KOPT-K1 (cell line): ENCODE data around the gene EPS8.

Experiments used
- H3K27ac ChIP-seq: fragments of 200-600 bp; sonication (generic); 2 replicates; pipeline ENCODE4 v1.5.1; 2016; ENCODE audit warnings: antibody characterized with exemption, mild to moderate bottlenecking, low read depth, low read length; ENCODE audit not compliant: poor library complexity, severe bottlenecking
- H3K36me3 ChIP-seq: fragments of 200-600 bp; sonication (generic); 2 replicates; pipeline ENCODE4 v1.5.1; 2017; ENCODE audit warnings: antibody characterized with exemption, mild to moderate bottlenecking, low read length, moderate library complexity; ENCODE audit not compliant: insufficient read depth
- H3K9me3 ChIP-seq: fragments of 200-600 bp; sonication (generic); 2 replicates; pipeline ENCODE4 v1.5.1; 2017; ENCODE audit warnings: antibody characterized with exemption, low read length, mild to moderate bottlenecking; ENCODE audit not compliant: insufficient read depth, poor library complexity, severe bottlenecking

The EPS8 gene

DNA sequence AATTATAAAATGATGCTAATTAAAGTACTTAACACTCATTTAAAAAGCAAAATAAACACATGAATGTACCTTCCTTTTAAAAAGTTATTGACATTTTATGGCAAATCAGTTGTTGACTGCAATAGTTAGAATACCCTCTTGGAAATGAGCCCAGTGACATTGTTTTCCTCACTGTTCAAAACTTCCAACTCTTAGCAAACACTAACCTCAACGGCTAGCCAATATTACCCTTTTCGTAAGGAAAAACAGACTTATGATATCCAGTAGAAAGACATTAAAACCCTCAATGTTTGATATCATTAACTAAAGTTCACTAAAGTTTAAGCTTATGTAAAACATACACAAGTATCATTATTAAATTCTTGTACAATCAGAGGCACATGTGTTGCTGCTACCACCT lies 83.6 kb downstream of the EPS8 start:
- Histone ChIP-seq H3K27ac (no peak overlapping the region), H3K9me3 (no peaks in the 10 kb centered on the region), H3K36me3 (no peaks in the 10 kb centered on the region)

DNA sequence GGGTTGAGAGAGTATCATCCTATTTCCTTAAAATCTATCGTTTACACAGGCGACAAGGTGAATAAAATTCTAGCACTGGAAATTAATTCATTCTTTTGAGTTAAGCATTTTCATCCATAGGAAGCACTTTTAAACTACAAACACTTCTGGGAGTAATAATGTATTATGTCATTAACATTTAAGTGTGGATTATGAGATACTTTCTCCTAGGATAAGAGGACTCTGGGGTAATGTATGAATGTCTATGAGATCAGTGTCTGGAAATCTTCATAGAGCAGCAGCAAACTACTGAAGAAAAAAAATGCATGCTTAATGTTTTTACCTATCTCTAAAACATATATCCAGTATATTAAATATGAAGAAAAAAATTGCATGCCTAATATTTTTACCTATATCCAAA lies 86.9 kb downstream of the EPS8 start:
- Histone ChIP-seq H3K36me3 (no peaks in the 10 kb centered on the region), H3K9me3 (no peaks in the 10 kb centered on the region), H3K27ac (no peak overlapping the region)

DNA sequence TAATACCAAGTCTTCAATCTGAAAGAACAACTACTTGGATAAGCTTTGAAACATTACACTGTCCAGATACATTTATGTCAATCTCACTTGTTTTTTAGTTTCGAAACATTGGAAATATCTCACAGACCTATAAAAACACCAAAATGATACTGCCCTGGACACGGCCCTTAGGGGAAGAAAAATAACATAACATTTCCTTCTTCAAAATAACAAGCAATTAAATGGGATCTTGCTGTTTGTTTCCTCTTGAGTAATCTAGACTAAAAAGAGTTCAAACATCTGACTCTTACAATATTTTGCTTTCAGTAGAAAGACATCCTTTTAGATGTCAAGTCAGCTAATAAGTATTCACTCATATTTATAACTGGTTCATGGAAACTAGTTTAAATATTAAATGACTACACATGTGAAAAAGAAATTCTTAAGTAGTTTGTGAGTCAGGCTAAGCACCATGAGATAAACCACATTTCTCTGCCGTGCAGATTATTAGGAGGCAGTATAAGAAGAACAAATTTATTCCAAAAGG lies 87.5 kb downstream of the EPS8 start:
- Histone ChIP-seq H3K9me3 (no peaks in the 10 kb centered on the region), H3K27ac (no peak overlapping the region), H3K36me3 (no peaks in the 10 kb centered on the region)

DNA sequence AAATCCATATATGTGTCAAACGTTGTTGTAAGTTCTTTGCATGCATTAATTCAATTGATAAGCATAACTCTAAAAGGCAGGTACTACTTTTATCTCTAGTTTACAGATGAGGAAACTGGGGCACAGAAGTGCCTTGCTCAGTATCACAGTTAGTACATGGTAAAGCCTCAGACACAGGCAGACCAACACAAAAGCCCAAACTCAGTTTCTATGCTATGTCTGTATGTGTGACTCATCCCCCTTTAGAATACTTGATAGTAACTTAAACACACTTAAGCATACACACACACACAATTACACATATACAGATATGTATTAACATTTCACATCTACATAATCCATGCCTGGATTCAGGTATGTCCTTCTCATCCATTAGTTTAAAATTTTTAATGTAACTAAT lies 88.0 kb downstream of the EPS8 start:
- Histone ChIP-seq H3K27ac (no peak overlapping the region), H3K9me3 (no peaks in the 10 kb centered on the region), H3K36me3 (no peaks in the 10 kb centered on the region)

DNA sequence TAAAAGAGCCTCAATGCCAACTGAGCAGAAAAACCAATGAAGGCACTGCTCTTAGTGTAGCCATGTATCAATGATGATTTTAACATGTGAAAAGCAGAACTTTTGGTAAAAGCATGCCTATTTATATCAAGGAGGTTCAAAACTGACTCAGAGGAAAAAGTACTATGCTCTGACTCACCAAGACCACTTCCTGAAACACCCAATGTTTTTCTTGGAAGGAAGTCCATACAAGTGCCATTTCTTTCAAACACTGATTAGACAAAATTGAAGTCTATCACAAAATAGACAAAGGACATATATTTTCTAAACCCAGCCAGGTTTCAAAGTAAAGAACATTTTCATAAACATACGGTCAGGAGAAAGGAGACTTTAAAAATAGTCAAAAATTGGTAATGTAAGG lies 88.6 kb downstream of the EPS8 start:
- Histone ChIP-seq H3K36me3 (no peaks in the 10 kb centered on the region), H3K27ac (no peak overlapping the region)

DNA sequence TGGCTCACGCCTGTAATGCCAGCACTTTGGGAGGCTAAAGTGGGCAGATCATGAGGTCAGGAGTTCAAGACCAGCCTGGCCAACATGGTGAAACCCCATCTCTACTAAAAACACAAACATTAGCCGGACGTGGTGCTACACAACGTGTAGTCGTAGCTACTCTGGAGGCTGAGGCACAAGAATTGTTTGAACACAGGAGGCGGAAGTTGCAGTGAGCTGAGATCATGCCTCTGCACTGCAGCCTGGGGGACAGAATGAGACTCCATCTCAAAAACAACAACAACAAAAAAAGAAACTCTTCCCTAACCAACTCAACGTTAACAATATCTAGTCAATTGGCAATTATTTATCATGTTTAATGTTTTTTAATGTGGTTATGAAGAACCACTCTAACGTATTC lies 89.3 kb downstream of the EPS8 start:
- no peak overlapping the region for H3K27ac ChIP-seq
- no peaks in the 10 kb centered on the region for H3K36me3 ChIP-seq
- H3K9me3 ChIP-seq, result no peaks in the 10 kb centered on the region

More for the DNA sequence above, 88.6 kb downstream of the EPS8 start:
- no peaks in the 10 kb centered on the region for H3K9me3 ChIP-seq

DNA sequence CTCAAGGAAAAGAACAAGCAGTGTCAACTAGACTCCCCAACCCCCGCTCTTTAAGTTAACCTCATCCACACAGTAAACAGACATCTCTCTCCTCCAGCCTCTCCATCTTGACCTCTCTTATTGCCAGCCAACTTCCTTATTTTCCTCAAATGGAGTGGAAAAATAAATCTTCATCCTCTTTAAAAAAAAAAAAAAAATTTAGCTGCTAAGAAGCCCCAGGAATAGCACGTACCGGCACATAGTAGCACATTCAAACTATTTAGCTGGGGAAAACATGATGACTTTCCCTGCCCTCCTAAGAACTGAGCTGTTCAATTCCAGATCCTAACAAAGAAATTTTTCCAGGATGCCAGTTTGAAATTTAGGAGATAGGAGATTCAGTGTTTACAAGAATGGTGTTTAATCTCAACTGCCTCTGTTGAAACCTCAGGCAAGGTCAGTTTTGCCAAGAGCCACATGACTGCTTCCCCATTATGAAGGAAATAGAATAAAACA lies 90.8 kb downstream of the EPS8 start:
- Histone ChIP-seq H3K9me3 (no peaks in the 10 kb centered on the region), H3K27ac (no peak overlapping the region), H3K36me3 (no peaks in the 10 kb centered on the region)

DNA sequence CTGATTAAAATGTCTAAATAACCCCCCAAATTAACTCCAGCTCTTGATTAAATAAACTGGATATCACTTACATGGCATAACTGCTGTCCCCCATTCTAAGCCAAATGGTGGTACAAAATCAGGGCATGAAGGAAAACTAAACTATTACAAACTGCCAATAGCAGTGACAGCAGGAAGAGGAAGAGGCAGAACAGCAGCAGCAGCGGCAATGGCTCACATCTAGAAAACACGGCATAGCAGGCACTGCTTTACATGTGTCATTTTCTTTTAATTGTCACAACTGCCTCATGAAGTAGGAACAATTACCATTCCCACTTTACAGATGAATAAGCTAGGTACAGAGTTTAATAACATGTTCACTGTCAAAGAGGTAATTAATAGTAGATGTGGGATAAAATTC lies 92.0 kb downstream of the EPS8 start:
- Histone ChIP-seq H3K27ac (no peak overlapping the region), H3K36me3 (no peaks in the 10 kb centered on the region), H3K9me3 (no peaks in the 10 kb centered on the region)

DNA sequence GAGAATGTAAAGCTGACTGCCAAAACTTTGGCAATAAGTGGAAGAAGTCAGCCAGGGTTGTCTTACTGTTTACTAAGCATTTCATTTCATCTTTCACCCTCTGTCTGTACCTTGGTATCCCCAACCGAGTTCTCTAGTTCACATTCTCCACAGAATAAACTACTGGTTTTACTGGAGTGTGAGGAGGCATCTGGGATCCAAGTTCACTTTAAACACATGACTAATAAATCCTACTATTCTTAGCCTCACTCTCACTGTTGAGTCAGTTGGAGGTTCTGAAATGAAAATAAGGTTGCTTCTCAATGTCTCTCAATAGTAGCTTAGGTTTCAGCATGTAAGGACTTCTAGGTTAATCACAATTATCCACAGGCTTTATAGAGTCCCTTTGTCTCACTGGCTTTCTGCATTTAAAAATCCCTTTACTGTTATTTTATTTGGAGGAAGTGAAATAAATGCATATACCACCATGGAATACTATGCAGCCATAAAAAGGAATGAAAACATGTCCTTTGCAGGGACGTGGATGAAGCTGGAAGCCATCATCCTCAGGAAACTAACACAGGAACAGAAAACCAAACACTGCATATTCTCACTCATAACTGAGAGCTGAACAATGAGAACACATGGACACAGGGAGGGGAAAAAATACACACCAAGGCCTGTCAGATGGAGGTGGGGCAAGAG lies 95.8 kb downstream of the EPS8 start:
- no peaks in the 10 kb centered on the region for H3K9me3 ChIP-seq
- no peak overlapping the region for H3K27ac ChIP-seq
- no peaks in the 10 kb centered on the region for H3K36me3 ChIP-seq

DNA sequence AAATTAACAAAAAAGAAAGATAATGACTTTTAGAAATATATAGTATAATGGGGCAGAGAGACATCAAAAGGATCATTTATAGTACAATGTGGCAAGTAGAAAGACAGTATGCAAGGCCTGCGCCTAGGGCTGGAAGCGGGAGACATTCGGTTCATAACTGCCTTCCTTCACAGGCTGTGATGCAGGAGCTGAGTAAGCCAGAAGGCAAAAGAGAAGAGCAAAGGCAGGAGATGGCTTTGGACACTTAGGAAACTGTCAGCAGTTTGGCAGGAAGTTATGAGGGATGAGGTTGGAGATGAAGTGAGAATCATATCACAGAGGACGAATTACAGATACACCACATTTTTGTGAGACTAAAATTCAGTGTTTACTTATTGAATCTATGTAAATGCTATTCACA lies 97.8 kb downstream of the EPS8 start:
- no peaks in the 10 kb centered on the region for H3K36me3 ChIP-seq
- H3K27ac ChIP-seq, result no peak overlapping the region
- H3K9me3 ChIP-seq, result no peaks in the 10 kb centered on the region

DNA sequence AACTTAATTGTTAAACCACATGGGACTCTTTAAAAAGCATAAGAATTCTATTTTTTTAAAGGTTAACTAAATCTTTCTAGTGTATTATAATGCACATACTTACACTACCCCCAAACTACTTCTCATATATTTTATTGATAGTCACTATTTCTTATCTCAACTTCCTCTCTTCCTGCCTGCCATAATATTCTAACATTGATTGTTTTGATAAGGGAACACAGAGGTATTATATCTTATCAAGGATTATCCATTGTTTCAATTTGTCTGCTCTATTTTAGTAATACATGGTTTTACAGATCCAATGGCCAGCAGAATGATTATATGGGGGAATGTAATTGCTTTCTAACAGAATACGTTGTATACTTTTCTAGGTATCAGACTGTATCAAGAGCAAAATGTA lies 98.9 kb downstream of the EPS8 start:
- Histone ChIP-seq H3K9me3 (no peaks in the 10 kb centered on the region), H3K36me3 (no peaks in the 10 kb centered on the region), H3K27ac (no peak overlapping the region)

DNA sequence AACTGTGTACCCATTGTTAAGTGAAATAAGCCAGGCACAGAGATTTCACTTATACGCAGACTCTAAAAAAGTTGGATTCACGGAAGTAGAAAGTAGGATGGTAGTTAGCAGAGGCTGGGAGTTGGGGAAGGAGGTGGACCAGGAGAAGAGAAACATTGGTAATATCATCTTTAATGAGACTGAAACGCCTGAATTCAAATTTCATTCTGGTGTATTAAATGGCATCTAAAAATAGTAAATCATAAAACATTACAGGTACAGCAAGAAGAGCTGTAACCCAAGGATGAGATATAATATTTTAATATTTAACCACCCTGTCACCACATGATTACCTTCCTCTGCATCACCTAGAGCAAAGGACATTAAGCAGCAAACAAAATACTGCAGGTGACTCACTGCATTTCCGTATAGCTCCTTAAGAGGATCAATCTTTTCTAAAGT lies 99.4 kb downstream of the EPS8 start:
- Histone ChIP-seq H3K36me3 (no peaks in the 10 kb centered on the region), H3K9me3 (no peaks in the 10 kb centered on the region), H3K27ac (no peak overlapping the region)

DNA sequence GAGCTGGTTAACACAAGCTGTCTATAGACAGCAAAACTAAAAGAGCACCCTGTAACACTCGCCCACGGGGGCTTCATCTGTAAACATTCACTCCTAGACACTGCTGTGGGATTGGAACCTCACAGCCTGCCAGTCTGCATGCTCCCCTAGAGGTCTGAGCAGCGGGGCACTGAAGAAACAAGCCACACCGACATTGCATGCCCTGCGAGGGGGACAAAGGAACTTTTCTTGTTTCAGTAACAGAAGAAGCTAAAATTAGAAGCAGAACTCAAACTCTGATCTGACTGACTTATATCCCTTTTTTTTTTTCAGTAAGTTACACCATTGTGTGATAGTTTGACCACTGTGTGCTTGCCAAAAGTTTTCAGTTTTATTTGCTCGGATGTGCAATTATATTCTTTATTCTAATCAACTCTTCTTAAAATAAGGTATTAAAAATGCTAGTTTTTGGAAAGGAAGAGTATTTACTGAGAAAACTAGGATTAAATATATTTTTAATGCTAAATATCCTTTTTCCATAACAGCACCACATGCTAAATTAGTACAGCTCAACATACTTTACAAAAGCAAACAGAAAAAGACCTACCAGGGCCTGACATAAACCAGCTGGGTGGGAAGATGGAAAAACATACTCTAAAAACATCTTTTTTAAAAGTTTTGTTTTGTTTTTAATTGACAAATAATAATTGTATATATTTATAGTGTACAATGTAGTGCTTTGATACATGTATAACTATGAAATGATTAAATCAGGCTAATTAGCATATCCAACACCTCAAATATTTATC lies 100.2 kb downstream of the EPS8 start:
- Histone ChIP-seq H3K27ac (no peak overlapping the region), H3K36me3 (no peaks in the 10 kb centered on the region), H3K9me3 (no peaks in the 10 kb centered on the region)

DNA sequence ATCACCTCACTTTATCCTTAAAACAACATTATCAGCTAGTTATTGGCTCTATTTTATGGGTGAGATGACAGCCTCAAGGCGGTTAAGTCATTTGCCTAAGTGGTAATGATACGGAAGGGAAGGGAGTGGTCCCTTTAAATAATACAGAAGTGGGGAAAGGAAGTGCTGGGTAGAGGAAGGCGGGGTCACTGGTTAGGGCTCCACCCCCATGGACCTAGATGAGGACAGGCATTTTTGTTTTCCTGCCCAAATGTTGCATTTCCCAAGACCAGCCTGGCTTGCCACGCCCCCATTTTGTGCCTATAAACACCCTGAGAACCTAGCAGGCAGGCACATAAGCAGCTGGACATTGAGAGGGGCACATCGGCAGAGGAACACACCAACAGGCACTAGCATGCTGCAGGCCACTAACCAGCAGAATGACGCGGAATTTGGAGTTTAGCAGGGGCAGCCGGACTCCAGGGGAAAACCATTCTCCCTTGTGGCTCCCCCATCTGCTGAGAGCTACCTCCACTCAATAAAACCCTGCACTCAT lies 100.9 kb downstream of the EPS8 start:
- H3K27ac ChIP-seq, result no peak overlapping the region
- H3K36me3 ChIP-seq, result no peaks in the 10 kb centered on the region
- no peaks in the 10 kb centered on the region for H3K9me3 ChIP-seq

DNA sequence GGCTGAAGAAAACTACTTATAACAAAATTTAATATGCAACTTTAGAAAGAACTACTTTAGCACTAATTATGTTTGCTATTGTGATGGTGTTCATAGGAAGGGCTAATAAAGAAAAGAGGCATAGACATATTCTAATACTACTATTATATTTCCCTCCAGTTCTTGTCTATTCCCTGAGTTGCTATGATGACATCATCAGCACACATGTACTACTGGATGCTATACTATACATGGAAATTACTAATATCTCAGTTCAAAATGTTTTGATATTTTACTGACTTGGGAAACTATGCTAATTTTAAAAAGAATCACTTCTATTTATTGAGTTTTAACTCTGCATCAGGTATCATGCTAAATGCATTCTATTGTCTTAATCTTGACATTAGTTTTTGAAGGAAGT lies 101.6 kb downstream of the EPS8 start:
- Histone ChIP-seq H3K27ac (no peak overlapping the region), H3K9me3 (no peaks in the 10 kb centered on the region), H3K36me3 (no peaks in the 10 kb centered on the region)
